GM19239 (cell line): ENCODE results near the gene TUBB2A.
"Not testable (repeated sequence)": the region's sequence is repeated elsewhere in the genome, so short reads cannot be mapped to it uniquely, and the experiment has no call there.

ENCODE experiments used
- DNase-seq: peaks from one replicate; pipeline ENCODE4 v3.0.0; 2011; ENCODE audit warnings: low spot score; ENCODE audit not compliant: insufficient read length
- FAIRE-seq: peaks from 2 replicates; lab custom pipeline; 2011; peaks lifted over from hg19 to GRCh38; lab: Jason Lieb, UNC

TUBB2A gene

GRCh38 chr6:3157131-3157933, at the start of gene TUBB2A:
TSS of gene TUBB2A (minus strand) at chr6:3157544. CDS start at chr6:3157463, 81 bp downstream.
- DNase-seq (peak; percentile 89), FAIRE-seq (no peak)

DNA sequence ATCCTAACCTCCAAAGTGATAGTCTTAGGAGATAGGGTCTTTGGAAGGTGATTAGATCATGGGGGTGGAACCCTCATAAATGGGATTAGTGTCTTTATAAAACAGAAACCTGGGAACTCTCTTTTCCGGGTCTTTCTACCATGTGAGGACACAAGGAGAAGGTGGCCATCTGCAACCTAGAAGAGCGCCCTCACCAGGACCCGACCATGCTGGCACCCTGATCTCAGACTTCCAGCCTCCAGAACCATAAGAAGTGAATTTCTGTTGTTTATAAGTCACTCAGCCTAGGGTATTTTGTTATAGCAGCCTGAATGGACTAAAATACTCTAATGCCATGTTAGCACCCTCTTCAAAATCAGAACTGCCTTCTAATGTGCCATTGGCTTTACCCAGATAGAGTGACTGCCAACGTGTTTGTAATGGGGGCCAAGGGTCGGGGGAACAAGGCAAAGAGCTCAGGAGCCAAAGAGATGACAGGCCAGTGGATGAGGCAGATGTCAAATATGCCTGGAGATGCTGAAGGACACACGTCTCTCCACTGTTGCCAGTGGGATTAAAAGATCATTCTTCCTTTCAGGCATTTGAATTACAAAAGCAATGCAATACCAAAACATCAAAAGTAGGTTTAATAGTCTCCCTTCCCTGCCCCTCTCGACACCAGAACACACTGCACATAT, 49.1 kb upstream of the TUBB2A start:
- FAIRE-seq, result no peak
- DNase-seq, result no peak

GRCh38 chr6:3205913-3206312, 48.6 kb upstream of the TUBB2A start:
- DNase-seq (no peak), FAIRE-seq (no peak)

GRCh38 chr6:3204921-3205320, 47.6 kb upstream of the TUBB2A start:
- DNase-seq, result no peak
- no peak for FAIRE-seq

DNA sequence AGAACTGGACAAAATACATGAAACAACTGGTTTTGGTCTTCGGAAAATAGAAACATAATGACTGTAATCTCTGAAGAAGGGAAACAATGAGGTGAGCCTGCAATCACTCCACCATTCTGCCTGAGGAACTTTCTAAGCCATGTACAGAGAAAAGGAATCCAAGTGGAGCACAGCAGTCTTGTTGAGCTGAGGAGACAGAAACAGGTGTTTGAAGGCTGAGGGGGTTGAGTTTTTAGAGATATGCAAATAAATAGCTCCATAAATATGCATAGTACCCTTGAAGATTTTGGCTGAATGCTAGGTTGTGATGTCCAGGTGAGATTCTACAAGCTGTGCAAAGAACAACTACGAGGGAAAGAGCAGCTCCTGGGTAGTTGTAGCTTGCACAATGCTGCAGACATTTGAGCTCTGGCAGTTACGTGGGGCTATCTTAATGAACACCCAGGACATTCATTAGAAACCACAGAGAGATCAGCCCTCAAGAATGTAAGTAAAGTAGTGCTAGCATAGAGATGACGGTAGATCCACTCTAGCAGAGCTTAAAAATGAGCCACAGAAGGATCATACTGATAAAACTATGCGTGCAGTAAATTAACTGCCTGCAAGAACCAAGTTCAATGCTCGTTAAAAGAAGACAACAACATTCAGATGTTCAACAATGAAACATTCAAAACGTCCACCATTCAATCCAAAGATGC, 45.8 kb upstream of the TUBB2A start:
- DNase-seq (no peak), FAIRE-seq (no peak)

DNA sequence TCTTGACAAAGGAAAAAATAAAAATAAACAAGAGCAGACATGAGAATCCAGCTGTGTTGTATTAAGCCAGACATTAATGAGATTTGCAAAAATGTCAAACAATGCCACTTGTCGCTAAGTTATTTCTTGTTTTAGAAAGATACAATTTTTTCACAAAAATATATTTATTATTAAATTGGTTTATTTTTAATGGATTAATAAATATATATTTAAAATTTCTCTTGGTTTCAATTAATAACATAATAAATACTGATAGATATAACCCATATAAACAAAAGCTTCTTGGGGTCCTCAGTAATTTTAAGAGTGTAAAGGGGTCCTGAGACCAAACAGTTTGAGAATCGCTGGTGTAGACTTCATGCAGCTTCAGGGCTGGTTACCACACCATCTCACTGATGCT, 44.0 kb upstream of the TUBB2A start:
- FAIRE-seq (no peak), DNase-seq (no peak)

GRCh38 chr6:3200682-3201081, 43.3 kb upstream of the TUBB2A start:
- FAIRE-seq (no peak), DNase-seq (no peak)

DNA sequence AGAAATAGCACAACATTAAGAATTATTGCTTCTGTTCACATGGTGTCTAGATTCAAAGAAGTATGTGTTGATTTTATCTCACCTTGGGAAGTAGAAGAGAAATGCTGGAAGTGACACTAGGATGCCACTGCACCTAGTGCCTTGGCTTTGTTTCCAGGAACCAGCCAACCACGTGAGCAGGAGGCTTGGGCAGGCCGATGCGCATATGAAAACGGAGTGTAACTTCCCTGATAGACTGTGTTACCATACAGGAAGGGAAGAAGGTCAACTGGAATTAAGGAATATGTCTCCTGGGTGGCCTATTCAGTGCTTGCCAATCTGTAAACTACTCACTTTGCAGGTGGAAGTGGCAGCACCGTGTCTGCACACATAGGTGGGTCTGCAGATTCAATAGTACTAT, 42.0 kb upstream of the TUBB2A start:
- no peak for FAIRE-seq
- no peak for DNase-seq

GRCh38 chr6:3197734-3198133, 40.4 kb upstream of the TUBB2A start:
- FAIRE-seq, DNase-seq: not testable (repeated sequence)

GRCh38 chr6:3196770-3197169, 39.4 kb upstream of the TUBB2A start:
- FAIRE-seq, result no peak
- no peak for DNase-seq

DNA sequence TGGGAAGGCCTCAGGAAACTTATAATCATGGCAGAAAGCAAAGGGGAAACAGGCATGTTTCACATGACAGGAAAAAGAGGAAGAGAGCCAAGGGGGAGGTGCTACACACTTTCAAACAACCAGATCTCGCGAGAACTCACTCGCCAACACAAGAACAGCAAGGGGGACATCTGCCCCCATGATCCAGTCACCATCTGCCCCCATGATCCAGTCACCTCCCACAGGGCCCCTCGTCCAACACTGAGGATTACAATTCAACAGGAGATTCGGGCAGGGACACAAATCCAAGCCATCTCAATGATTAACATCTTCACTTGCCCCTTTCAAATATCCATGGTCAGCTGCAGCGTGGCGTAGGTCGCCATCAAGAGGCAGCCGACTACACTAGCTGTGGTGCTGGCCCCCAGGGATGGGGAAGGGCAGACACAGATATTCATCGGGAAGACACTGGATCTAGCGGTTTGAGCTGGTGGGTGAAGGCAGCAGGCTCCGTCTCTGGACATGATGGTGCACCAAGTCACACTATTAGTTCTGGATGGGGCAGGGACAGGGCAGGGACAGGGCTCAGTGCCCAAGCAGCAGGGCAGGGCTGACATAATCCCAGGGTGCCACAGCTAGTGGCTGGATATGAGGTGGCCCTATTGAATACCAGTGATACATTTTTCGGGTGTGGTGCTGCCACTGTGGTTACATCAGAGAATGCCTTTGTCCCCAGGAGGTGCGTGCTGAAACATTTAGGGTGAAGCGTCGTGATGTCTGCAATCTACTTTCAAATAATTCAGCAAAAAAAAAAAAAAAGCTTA, 38.6 kb upstream of the TUBB2A start:
- FAIRE-seq (no peak), DNase-seq (no peak)

DNA sequence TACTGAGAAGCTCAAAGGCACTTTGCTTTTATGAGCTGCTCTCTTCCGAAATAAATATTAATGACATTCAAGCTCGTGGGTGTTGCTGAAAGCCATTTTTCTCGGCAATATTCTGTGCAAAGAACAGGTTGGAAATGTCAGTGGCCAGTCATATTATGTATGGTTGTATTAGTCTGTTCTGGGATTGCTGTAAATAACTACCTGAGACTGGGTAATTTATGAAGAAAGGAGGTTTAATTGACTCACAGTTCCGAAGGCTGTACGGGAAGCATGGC, 38.0 kb upstream of the TUBB2A start:
- DNase-seq, result no peak
- no peak for FAIRE-seq

GRCh38 chr6:3194535-3195419, 37.4 kb upstream of the TUBB2A start:
- FAIRE-seq, result no peak
- DNase-seq, result no peak

DNA sequence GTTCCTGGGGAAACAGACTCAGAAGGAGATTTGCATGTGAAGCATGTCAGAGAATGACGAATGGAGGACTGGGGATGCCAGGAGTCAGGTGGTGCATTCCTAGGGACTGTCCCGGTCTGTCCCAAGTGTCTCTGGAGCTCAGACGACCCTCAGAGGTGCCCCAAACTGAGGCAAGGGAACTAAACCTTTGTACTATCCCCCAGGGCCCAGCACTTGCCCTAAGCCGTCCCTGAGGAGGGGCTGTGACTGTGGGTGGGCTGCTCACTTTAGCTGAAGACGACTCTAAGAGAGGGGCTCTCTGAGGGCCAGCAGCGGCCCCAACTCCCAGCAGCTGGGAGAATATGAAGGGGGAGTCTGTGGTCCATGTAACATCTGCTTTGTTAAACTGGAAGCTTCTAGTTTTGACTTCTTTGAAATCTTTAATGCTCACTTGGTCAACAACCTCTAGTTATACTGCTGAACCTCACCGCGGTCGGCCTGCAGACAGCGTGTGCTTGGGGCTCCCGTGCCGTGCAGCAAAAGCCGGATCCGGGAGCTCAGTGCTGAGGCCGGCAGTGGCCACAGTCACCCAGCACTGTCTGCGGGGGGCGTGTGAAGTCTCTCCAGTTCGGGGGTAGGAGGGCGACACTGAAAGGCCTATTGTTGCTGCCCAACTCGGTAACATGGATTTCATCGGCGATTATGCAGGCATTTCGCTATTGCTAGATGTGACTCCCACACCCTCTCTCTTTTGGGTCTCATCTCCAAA, 35.9 kb upstream of the TUBB2A start:
- FAIRE-seq, result no peak
- DNase-seq, result no peak

DNA sequence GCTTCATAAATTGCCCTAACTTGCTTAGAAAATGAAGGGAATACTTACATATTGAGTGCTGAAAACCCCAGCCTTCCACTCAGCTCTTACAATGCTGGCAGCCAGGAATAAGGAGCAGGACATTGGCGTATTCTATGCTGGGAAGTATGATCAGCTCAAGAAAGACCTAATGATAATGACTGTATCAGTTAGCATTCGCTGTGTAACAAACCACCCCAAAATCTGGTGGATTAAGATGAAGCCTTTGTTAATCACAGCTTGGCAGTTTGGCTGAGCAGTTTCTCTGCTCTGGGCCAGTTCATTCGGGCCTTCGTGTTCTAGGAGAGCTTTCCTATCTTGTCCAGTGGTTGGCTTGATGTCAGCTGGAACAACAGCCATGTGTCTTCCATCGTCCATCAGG, 33.4 kb upstream of the TUBB2A start:
- no peak for FAIRE-seq
- no peak for DNase-seq

DNA sequence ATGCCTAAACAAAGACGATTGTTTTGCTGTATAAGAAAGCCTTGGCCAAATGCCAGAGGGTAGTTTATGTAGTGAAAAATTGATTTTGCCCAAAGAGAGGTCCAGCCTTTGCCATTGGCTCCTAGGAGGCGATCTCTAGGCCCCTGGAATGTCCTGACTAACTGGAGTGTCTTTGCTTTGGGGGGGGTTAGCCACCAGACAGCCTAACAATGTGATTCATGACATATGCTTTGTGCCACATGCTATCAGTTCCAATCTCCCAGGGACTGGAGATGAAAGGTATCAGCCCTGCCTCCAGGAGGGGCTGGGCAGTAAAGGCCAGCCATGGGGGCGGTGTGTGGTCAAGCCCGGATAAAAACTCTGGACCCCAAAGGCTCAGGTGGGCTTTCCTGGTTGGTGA, 32.7 kb upstream of the TUBB2A start:
- FAIRE-seq, result no peak
- no peak for DNase-seq

DNA sequence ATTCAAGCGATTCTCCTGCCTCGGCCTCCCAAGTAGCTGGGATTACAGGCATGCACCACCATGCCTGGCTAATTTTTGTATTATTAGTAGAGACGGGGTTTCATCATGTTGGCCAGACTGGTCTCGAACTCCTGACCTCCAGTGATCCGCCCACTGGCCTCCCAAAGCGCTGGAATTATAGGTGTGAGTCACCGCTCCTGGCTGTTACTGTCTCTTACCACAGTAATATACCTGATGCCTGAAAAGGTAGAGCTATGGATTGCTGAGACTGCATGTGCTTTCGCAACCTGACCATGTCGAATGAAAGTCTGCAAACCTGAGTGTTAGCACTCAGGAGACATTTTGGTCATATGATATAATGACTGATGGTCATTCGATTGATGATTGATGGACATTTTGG, 31.8 kb upstream of the TUBB2A start:
- DNase-seq, FAIRE-seq: not testable (repeated sequence)

DNA sequence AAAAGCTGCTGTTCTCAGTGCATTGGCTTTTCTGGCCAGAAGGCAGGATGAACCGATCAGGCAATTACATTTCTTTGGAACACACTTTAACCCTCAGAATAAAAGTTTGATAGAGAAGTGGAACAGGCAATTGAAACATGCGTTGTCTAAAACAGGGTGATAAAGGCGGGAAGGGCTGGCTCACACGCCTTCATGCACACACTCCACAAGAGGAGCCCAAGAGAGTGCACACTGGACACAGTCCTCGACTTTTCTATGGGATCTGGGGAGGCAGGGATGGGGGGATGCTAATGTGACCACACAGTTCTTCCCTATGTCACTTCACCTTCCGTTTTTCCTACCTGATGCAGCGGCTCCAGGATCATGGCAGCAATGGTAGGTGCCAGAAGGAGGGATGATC, 30.9 kb upstream of the TUBB2A start:
- FAIRE-seq (no peak), DNase-seq (no peak)

- FAIRE-seq (no peak), DNase-seq (no peak)
Measured at GRCh38 chr6:3186974-3187382, 29.6 kb upstream of the TUBB2A start.
